Myocyte (in vitro differentiated cells): Measurements from ENCODE around the gene XYLT2. TPM values are rescaled to one million over a fixed set of nuclear protein-coding genes. Genes with fewer than 3 reads are reported as not detected.
A peak's percentile ranks its signal among the peaks of the same experiment; 100 is the strongest.
"Not testable (repeated sequence)": the region's sequence is repeated elsewhere in the genome, so short reads cannot be mapped to it uniquely, and the experiment has no call there.

Experiments used
- DNase-seq: peaks from one replicate; pipeline ENCODE4 v3.0.0-alpha.2; 2012; ENCODE audit warnings: low read depth
- total RNA-seq: library from RNA; depleted of rRNA; stranded (reverse); fragments of >200 nt; gene quantifications from 2 replicates; pipeline ENCODE4 v1.2.3, GENCODE V29; 2014

Gene XYLT2
- total RNA-seq, 1 donor from 2014 or later, result 26.0 TPM

DNA sequence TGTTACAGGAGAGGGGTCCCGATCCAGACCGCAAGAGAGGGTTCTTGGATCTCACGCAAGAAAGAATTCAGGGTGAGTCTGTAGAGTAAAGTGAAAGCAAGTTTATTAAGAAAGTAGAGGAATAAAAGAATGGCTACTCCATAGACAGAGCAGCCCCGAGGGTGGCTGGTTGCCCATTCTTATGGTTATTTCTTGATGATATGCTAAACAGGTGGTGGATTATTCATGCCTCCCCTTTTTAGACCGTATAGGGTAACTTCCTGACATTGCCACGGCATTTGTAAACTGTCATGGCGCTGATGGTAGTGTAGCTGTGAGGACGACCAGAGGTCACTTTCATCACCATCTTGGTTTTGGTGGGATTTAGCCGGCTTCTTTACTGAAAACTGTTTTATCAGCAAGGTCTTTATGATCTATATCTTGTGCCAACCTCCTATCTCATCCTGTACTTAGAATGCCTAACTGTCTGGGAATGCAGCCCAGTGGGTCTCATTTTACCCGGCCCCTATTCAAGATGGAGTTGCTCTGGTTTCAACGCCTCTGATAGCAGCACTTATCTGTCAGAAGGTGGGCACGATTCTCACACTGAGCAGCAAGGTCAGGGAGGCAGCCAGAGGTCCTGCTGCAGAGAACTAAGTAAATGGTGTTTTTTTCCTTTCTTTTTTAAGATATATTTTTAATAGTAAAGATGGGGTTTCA is 26.5 kb upstream of the XYLT2 start:
- no peak for DNase-seq

DNA sequence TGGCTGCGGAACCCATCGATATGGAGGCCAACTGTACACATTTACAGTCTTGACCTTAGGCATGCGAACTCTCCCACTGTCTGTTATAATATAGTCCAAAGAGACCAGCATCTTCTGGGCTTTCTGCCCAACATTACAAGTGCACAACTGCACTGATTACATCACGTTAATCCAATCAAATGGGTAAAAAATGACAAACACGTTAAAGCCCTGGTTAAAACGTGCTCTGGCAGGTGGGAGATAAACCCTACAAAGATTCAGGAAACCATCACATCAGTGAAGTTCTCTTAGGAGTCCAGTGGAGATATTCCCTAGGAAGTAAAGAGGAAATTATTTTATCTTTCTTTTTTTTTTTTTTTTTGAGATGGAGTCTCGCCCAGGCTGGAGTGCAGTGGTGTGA is 23.7 kb upstream of the XYLT2 start:
- DNase-seq, result no peak

DNA sequence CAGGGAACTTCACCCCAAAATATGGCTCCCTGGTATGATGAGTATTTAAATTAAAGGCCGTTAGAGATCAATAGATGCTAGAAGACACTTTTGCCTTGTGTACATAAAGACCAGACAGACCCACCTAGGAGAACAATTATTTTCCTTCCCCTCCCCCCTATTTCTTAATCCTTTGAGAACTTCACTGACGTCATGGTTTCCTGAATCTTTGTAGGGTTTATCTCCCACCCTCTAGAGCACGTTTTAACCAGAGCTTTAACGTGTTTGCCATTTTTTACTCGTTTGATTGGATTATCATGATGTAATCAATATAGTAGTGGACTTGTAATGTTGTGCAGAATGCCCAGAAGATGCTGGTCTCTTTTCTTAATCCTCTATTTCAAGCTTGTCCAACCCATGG is 22.9 kb upstream of the XYLT2 start:
- DNase-seq, result no peak

DNA sequence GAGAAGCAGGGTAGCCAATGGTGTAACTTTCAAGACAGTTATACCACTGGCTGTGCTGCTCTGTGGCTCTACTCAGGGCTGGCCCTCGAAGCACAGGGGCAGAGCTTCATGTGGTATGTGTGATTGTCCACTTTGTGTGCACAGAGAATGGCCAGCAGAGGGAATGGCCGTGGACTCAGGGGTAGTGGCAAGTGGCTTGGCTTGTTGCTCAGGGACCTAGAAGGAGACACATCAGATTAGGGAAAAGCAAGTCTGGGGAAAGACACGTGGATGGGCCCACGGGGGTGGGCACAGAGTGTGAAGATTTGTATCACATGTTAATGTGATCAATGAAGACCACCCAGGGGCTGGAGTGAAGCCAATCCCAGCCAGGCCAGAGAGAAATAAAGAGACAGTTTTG is 20.0 kb upstream of the XYLT2 start:
- DNase-seq, result no peak

DNA sequence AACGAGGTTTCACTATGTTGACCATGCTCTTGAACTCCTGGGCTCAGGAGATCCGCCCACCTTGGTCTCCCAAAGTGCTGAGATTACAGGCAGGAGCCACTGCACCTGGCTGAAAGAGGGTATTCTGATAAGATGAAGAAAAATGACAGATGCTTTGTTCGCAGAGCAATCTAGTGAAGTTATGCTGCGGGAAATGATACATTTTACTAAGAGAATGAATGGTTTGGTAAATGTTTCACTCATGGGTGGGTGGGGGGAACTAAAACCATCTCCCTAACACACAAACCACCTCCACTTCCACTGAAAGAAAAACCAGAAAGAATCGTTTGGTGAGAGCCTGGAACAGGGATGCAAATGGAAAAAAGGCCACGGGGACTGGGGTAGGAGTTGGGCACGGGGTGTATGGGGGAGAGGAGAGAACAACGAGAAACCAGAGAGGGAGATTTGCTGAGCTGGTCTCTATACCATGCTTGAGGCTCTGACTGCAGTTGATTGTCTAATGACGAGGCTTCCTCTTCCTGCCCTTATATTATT is 19.0 kb upstream of the XYLT2 start:
- DNase-seq, result no peak

DNA sequence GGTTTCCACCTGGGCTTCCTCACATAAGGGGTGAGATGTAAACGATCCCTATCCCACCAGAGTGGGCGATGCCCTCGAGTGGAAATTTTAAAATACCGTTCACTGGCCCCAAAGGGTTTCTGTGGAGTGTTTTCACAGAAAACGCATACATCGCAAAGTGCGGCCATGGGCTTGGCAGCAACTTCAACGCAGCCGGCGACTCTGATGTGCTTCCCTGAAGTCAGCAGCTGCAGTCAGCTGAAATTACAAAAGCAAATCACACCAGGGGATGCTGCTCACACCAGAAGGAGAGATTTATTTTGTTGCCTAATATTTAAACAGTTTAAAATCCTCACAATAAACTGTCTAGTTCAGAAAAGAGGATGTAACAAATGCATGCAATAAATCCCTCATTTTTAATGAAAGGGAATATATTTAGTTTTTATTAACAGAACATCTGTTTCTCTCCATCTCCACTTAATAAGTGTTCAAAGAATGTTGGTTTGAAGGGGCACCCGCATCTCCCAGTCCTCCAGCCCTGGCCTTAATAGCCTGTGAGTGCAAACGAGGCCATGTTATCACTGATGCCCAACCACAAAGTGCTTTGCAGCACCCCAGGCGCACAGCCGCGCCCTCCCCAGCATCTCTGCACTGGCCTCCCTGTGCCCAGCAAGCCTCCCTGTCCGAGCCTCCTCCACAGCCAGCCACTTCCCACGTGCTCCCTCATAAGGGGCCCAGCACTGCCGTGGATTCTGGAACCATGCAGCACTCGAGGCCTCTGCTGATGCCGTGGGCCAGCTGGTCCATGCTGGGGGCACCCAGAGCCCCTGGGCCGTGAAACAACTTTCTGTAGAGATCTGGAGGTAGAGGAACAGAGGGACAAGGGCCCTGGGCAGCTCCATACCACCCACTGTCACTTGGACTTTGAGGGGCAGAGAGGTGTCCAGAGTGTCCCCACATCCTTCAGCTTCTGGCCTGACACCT is 17.3 kb upstream of the XYLT2 start:
- DNase-seq, result no peak

DNA sequence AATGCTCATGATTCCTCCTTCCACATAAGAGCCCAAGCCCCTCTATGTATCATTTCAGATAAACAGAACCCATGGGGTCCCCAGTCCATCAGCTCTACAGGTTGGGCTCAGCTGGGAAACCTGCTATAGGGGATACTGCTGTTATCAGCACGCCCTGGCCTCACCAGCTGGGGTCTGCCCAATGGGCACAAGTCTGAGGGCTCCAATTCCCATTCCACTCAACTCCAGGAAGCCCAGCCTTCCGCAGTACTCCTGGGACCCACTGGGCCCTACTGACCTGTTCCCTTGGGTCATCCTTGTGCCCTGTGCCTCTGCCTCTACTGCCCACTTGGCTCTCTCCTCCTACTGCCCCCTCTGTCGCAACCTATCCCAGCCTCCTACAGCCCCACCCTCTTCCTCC is 16.2 kb upstream of the XYLT2 start:
- DNase-seq, result no peak

DNA sequence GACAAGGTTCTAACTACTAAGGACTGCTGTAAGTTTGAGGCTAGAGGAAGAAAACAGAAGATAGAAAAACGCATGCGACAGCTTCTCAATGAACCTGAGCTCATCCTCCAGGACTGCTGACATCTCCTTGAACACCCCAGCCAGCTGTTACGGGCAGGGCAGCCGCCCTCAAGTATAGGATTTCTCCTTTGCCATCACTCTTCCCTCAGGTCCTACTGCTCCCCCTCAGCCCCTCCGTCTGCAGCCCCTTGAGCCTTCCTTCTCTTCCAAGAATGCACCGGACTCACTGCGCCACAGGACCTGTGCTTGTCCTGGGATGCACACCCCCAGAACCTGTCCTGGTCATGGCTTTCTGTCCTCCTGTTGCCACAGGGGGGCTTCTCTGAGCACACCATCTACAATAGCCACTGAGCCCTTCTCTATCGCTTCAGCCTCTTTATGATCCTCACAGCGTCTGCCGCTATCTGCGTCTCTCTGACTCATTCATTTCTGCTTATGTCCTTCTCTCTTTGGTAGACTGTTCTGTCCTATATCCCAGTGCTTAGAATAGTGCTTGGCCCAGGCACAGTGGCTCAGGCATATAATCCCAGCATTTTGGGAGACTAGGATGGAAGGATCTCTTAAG is 15.7 kb upstream of the XYLT2 start:
- peak; percentile 58 for DNase-seq

DNA sequence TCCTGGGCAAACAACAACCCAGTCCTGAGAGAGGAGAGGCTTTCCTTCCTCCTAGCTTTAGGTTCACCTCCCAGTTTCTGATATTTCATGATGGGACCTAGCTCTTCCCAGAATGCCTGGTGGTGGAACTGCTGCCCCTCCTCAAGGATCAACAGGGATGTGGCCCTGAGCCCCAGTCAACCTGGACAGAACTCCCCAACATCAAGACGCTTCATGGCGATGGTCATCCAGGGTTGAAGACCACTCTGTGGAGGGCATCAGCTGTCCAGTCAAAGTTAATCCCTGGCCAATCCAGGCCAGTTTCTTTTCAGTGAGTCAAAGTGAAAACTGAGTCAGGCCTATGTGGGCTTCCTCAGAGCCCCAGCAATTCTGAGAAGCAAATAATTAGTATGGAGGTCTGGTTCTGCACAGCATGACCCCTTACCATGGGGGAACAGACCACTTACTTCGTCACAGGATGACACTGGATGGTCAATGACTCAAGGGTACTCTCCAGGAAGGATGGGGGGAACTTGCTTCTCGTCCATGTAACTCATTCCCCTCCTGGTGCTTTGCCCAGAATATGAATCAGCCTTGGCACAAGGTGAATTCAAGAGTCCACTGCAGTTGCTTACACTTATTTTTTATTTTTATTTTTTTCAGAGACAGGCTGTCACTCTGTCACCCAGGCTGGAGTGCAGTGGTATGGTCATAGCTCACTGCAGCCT is 14.7 kb upstream of the XYLT2 start:
- peak; percentile 77 for DNase-seq

DNA sequence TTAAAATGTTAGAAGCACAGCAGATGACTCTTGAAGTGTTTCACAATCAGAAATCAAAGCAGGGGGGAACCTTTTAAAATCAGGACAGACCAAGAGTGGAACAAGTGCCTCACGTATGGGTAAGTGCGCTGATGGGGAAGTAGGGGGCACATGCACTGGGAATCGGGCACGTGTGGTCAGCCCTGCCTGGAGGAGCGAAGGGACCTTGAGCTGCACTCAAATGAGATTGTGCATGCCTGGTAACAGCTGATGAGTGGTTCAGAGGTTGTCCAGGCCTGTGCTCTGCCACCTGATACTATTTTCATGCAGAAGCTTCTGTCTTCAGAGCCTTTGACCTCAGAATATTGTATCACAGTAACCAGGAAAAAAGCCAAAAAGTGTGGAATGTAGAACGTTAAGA is 13.7 kb upstream of the XYLT2 start:
- DNase-seq, result peak; percentile 54

DNA sequence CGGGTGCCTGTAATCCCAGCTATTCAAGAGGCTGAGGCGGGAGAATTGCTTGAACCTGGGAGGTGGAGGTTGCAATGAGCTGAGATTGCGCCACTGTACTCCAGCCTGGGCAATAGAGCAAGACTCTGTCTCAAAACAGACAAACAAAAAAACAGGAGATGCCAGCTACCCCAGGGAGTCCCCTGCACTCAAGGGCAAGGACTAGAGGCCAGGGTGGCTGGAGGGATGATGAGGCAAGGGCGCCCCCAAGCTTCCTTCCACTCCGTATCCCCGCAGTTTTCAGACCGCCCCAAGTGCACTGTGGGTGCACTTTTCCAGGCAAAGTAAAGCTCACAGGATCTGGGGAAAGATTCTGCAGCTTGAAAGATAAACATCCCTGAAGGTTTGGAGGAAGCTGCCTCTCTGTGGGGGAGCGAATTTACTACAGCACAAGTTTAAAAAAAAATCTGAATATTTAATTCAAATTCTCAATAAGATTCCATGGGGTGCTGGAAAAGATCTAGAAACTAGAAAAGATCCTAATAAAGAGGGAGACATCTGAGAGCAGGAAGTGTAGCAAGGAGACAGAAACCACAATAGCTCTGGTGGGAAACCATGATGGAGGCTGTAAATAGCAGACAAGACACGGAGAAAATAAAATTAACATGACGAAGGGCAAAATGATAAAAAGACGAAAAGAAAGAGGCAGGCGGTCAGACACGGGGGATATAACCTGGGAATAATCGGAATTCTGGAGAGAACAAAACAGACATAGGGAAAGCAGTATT is 12.5 kb upstream of the XYLT2 start:
- not testable (repeated sequence) for DNase-seq

DNA sequence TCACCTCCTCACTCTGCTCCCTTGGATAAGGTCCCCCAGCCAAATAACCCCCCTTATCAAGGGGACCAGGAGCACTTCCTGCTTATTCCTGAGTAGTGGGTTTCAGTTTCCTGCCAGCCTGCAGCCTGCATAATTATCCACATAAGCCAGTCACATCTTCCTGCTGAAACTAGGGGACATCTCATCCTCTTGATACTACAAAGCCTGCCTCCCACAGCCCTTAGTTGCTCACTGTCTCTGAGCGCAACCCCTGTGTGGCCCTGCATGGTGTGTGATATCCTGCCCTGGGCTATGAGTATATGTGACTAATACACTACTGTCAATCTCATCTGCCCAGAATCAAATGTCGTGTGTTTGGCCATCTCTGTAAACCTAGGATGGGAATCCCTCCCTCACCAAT is 8.0 kb upstream of the XYLT2 start:
- DNase-seq, result no peak

DNA sequence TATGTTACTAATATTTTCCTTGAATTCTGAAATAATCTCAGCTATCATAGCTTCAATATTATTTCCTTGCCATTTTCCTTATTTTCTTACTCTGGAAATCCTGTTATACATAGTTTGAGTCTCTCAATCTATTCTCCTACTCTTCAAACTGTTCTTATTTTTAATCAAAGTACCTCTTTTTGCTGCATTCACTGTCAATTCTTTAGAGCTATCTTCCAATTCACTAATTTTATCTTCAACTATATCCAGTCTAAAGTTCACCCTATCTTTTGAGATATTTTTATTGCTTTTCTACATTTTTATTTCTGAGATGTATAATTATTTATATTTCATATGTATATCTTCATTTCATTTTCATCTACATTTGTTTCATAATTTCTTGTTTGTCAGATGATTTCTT is 7.3 kb upstream of the XYLT2 start:
- no peak for DNase-seq

DNA sequence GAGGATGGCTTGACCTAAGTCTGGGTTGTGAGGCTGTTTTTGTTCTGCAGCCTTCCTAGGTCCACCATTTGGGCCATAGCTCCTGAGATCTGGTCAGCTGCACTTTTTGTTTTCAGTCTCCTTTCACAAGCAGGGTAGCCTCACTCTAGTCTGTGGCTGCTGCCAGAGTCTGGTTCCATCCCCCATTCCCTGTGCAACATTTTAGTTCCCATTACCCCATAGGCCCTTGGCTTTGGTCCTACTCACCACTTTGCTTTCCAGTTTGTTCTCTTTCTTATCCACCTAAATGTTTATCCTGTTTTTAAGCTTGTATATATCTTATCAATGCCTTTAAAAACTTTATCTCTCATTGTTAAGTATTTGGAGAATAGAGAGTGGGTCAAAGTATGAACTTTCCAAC is 6.5 kb upstream of the XYLT2 start:
- no peak for DNase-seq

DNA sequence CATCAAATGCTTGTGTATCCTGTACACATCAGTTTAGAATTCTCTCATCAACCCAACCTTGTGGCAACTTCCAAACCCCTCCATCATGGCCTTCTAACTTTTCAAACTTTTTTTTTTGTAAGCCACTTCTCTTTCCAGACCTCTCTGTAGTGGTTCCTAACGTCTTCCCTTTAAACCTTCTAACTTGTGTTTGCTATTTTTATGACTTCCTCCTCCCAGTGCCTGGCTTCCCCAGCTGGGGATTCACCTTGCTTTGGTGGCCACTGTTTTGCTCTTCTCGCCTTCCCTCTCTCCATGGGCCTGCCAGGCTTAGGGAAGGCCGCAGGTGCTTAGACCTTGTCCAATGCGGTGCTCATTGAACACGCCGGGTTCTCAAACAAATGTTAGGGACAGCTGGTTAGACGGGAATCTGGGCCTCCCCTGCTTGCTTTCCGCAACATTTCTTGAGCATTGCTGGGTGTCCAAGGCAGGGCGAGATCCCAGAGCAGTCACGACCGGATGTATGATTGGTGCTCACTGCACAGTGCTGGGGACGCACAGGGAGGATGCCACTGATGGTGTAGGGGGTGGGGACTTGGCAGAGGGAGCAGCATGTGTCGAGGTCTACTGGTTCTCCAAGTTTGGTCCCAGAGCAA is 1.1 kb upstream of the XYLT2 start:
- no peak for DNase-seq

DNA sequence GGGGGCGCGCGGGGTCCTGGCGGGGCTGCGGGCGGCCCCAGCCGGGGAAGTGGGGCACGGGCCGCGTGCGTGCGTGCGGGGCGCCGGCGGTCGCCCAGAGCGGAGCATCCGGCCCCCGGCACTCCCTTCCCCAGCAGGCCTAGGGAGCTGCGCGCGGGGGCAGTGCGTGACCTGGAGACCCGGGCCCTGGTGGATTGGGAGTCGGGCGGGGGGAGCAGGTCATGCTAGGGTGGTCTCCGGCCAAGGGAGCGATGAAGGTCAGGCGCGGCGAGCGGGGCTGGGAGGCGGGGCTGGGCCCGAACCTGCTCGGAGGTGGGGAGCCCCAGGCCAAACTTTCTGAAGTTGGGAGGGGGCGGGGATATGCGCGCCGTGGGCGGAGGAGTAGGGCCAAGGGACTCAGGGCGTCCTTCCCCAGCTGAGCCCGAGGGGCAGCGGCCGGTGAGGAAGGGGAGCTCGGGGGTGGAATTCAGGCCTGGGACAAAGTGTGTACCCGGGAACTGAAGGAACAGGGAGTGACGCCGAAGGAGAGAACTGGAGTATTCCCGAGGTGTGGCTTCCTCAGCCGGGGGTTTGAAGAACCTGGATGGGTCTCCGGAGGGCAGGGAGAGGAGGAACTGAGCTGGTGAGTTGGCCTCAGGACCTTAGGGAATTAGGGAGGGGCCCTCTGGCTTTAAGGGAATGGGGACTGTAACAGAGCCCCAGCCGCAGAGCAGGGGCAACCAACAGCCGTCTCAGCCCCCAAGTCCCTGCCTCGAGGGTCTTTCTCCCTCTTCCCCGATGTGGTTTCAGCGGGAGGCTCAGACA is 589 bp downstream of the XYLT2 start:
- DNase-seq, result peak; percentile 39

DNA sequence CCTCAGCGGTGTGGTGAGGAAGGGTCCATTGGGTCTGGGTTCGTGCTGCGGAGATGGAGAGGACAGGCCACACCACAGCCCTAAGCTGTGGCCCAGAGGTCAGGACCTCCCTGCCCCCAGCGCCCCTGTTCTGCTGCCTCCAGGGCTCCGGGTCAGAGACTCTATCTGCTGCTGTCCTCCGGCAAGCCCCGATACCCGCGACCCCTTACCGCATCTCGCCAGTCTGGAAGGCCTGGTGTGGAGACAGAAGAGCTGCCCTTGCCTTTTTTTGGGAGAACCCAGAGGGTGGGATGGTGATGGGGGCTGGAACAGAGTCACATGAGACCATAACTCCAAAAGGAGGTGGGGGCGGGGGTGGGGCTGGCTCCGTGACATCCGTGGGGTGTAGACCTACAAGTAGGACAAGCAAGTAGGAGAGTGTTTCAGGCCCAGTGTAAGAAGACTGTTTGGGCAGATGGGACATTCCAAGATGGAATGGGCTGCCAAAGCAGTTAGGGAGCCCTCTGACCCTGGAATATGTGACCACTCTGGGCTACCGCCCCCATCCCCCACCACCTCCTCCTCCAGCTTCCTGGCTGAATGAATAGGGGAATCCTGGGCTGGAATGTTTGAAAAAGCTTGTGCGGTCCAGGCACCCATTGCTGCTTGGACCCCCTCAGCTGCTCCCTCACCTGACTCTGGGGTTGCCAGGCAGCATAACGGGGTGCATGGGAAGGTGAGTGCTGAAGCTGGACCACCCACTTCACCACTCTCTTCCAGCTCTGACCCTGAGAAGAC is 1.4 kb downstream of the XYLT2 start:
- DNase-seq, result no peak

DNA sequence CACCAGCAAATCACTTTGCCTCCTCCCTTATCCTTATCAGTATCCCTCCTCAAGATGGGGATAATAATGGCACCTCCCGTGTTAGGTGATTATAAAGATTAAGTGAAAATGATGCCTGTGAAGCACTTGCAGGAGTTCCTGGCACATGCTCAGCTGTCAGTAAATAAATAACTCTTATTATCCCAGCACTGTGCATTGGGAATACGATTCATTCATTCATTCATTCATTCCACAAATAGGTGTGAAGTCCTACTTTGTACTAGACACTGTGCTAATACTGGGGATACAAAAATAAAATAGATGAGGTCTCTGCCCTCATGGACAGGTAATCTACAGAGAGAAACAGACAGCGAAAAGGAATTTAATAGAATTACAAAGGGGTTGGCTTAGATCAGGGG is 2.0 kb downstream of the XYLT2 start:
- no peak for DNase-seq
